GM20431 (cell line): ENCODE data around the gene EVA1C.
"Not testable (repeated sequence)": the region's sequence is repeated elsewhere in the genome, so short reads cannot be mapped to it uniquely, and the experiment has no call there.

Source experiments
- in situ Hi-C: fragments of 300-500 bp; cut with MseI, MboI; formaldehyde crosslinking; loops from one replicate; pipeline ENCODE4 v1.15.0; 2020; ENCODE audit warnings: low sequenced_read_pairs; ENCODE audit not compliant: unreplicated experiment

EVA1C gene

GRCh38 chr21:32422064-32422463 is 9.6 kb downstream of the EVA1C start:
- in situ Hi-C loops = loop anchor here (25.0 kb wide), 1 partner anchor 165 kb away; the partner anchor contains the start of gene TCP10L

GRCh38 chr21:32423320-32424190 is 11.0 kb downstream of the EVA1C start:
- in situ Hi-C loops = loop anchor here (25.0 kb wide), 1 partner anchor 164 kb away; the partner anchor contains the start of gene TCP10L

GRCh38 chr21:32424191-32424535 is 11.7 kb downstream of the EVA1C start:
- in situ Hi-C loops = loop anchor here (25.0 kb wide), 1 partner anchor 163 kb away; the partner anchor contains the start of gene TCP10L

- in situ Hi-C loops = loop anchor here (25.0 kb wide), 1 partner anchor 163 kb away; the partner anchor contains the start of gene TCP10L
Measured at GRCh38 chr21:32424674-32425073, 12.2 kb downstream of the EVA1C start.

GRCh38 chr21:32425628-32426027 is 13.1 kb downstream of the EVA1C start:
- in situ Hi-C loops = no loop called here

GRCh38 chr21:32426066-32426465 is 13.6 kb downstream of the EVA1C start:
- in situ Hi-C loops = no loop called here

GRCh38 chr21:32426592-32427051 is 14.1 kb downstream of the EVA1C start:
- in situ Hi-C loops = no loop called here

GRCh38 chr21:32427958-32428623 is 15.6 kb downstream of the EVA1C start:
- in situ Hi-C loops = no loop called here

- in situ Hi-C loops = not testable (repeated sequence)
Measured at GRCh38 chr21:32432982-32433660, 20.6 kb downstream of the EVA1C start.

GRCh38 chr21:32437729-32438128 is 25.2 kb downstream of the EVA1C start:
- in situ Hi-C loops = no loop called here

GRCh38 chr21:32442566-32443318 is 30.2 kb downstream of the EVA1C start:
- in situ Hi-C loops = no loop called here

GRCh38 chr21:32445101-32445500 is 32.6 kb downstream of the EVA1C start:
- in situ Hi-C loops = no loop called here

- in situ Hi-C loops = not testable (repeated sequence)
Measured at GRCh38 chr21:32446440-32446839, 33.9 kb downstream of the EVA1C start.

- in situ Hi-C loops = no loop called here
Measured at GRCh38 chr21:32447224-32447623, 34.7 kb downstream of the EVA1C start.

- in situ Hi-C loops = no loop called here
Measured at GRCh38 chr21:32448803-32449594, 36.5 kb downstream of the EVA1C start.

GRCh38 chr21:32450881-32451701 is 38.6 kb downstream of the EVA1C start:
- in situ Hi-C loops = not testable (repeated sequence)

GRCh38 chr21:32452191-32452590 is 39.7 kb downstream of the EVA1C start:
- in situ Hi-C loops = not testable (repeated sequence)

GRCh38 chr21:32452641-32453040 is 40.1 kb downstream of the EVA1C start:
- in situ Hi-C loops = no loop called here
